ENCODE data around the gene DENND10. TPM values are rescaled to one million over a fixed set of nuclear protein-coding genes. Genes with fewer than 3 reads are reported as not detected.

The DENND10 gene
- total and polyA plus RNA-seq, 4 donors, result 11.7 to 32.0 (median 29.0) TPM

DNA sequence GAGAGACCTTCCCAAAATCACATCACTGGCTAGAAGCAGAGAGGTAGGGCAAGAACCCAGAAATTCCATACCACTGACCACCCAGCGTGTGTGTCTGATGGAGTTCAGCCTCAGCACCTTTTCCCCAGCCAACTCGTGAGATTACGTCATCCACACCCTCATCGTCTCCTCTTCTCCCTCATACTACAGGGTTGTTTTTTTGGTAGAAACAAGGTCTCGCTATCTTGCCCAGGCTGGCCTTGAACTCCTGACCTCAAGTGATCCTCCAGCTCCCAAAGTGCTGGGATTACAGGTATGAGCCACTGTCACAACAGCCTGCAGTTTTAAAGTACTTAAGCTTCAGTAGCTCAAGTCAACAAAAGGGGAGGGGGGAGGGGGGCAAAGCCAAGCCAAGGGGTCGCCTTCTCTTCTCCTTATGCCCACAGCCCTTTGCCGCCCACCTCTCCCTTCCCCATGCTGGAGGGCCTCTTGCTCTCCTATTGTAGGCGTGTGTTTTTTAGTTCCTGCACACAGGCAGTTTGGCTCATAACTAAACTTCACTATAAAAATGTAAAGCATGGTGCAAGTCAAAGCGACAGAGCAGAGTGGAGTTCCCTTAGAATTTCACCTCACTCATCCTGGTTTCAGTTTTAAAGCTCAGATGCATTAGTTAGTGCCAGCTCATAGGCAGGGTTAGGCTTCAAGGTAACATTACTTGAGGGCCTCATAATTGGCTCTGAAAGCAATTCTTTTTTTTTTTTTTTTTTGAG, 79.9 kb downstream of the DENND10 start:
- WGBS, 2 donors, result 66 to 80% methylated on average over 9 of the region's 9 CpGs
- no peaks in the 10 kb centered on the region for H3K27me3 ChIP-seq (ENCODE audit: control insufficient read depth in 3 of 3, insufficient read depth in 3 of 3, low read length in 2 of 3)
- no peak for TF ChIP-seq CTCF (IDR thresholded peaks at IDR 0.05; ENCODE audit: control extremely low read depth, extremely low read depth)
- H3K4me1 ChIP-seq (ENCODE audit: control insufficient read depth in 5 of 5, insufficient read depth in 5 of 5, low read length in 5 of 5), result peaks cover 0 to 4% (median 3%) of the 10 kb centered on the region in 5 donors
- H3K36me3 ChIP-seq (ENCODE audit: control insufficient read depth in 4 of 4, insufficient read depth in 4 of 4, low read length in 4 of 4), result no peaks in the 10 kb centered on the region
- H3K9me3 ChIP-seq (ENCODE audit: control insufficient read depth in 4 of 4, insufficient read depth in 3 of 4, low read length in 3 of 4), result no peaks in the 10 kb centered on the region
- DNase-seq, result no peak
- no peak overlapping the region for H3K27ac ChIP-seq (ENCODE audit: low read depth in 1 of 2, low read length in 1 of 2)
- ATAC-seq (ENCODE audit: insufficient read depth, low FRiP score), result no peak
- no peak overlapping the region for H3K4me3 ChIP-seq
- no peak overlapping the region for H3K9ac ChIP-seq (ENCODE audit: insufficient read depth in 1 of 2, low read length in 2 of 2)

Small RNAs within 50 kb of the gene (small RNA-seq; reads per million reads assigned to genes)
- not detected for gene AL355598.1 (ENCODE audit: low replicate concordance)
- gene RF00413 (ENCODE audit: low replicate concordance), result not detected
- gene SNORA19 (ENCODE audit: low replicate concordance), result not detected

Other genes starting within 250 kb of the DENND10 start
- gene NANOS1, start 74.4 kb upstream of the DENND10 start, total RNA-seq, result under 1 TPM; 0.74 to 0.91 TPM
- 1 to 10 TPM in 1 of 2 donors, under 1 TPM in 1; 0.73 to 1.4 TPM for gene NANOS1, start 74.4 kb upstream of the DENND10 start, polyA plus RNA-seq
- 100 to 1,000 TPM; 101 TPM for gene EIF3A, start 23.3 kb upstream of the DENND10 start, total RNA-seq
- 10 to 100 TPM; 37.1 to 60.4 TPM for gene EIF3A, start 23.3 kb upstream of the DENND10 start, polyA plus RNA-seq
- 10 to 100 TPM; 10.6 to 22.0 TPM for gene SFXN4, start 61.6 kb downstream of the DENND10 start, total RNA-seq
- gene SFXN4, start 61.6 kb downstream of the DENND10 start, polyA plus RNA-seq, result 10 to 100 TPM; 22.1 to 40.4 TPM
- gene PRDX3, start 74.7 kb downstream of the DENND10 start, total RNA-seq, result 100 to 1,000 TPM in 1 of 2 donors, 10 to 100 TPM in 1; 99.9 to 118 TPM
- gene PRDX3, start 74.7 kb downstream of the DENND10 start, polyA plus RNA-seq, result 100 to 1,000 TPM in 1 of 2 donors, 10 to 100 TPM in 1; 84.1 to 155 TPM
- gene GRK5, start 103.5 kb downstream of the DENND10 start, total RNA-seq, result 10 to 100 TPM; 42.7 to 43.1 TPM
- 10 to 100 TPM; 18.5 to 37.9 TPM for gene GRK5, start 103.5 kb downstream of the DENND10 start, polyA plus RNA-seq